ENCODE data around the gene XAB2. TPM values are rescaled to one million over a fixed set of nuclear protein-coding genes. Genes with fewer than 3 reads are reported as not detected.

The XAB2 gene
- total and polyA plus RNA-seq, 2 donors (not counting 3 experiments of a cell fraction or from before 2014, with no cell fraction given): 37.3 to 47.6 TPM

- intact Hi-C loops (cut with micrococcal nuclease) (no loop called here), dilution Hi-C loops (cut with MboI; ENCODE audit: extremely low pct_ligation_motif_present, low sequenced_read_pairs) (no loop called here)
- BruUV-seq (replicated peaks): no TSS peak
- H3K36me3 ChIP-seq (ENCODE audit: control insufficient read depth in 2 of 2, extremely low read depth in 1 of 2, insufficient read depth in 2 of 2, low read length in 2 of 2): no peaks in the 10 kb centered on the region
- no peak overlapping the region for H2AFZ ChIP-seq (ENCODE audit: low read depth, low read length)
- no peak overlapping the region for H3K27ac ChIP-seq (ENCODE audit: insufficient read depth, low read depth, low read length)
- TF ChIP-seq MAX (IDR thresholded peaks at IDR 0.05; ENCODE audit: insufficient read depth, insufficient read length) (no peak), GATA2 (IDR thresholded peaks at IDR 0.05; ENCODE audit: insufficient read depth, insufficient read length, low read depth, low read length) (no peak), POLR2AphosphoS5 (IDR thresholded peaks at IDR 0.05; ENCODE audit: insufficient read depth, low read depth, low read length) (no peak), MYC (IDR thresholded peaks at IDR 0.05; ENCODE audit: low read depth, low read length) (no peak), JUN (IDR thresholded peaks at IDR 0.05; ENCODE audit: borderline replicate concordance, insufficient read depth, insufficient read length, low read depth) (no peak), EZH2 (IDR thresholded peaks at IDR 0.05; ENCODE audit: borderline replicate concordance, low read depth, low read length, severe bottlenecking) (no peak), POLR2A (IDR thresholded peaks at IDR 0.05; ENCODE audit: low read depth, low read length) (no peak), CTCF (IDR thresholded peaks at IDR 0.05; ENCODE audit: extremely low read depth in 1 of 2, insufficient read depth in 1 of 2, low read depth in 1 of 2, low read length in 2 of 2) (no peak), FOS (IDR thresholded peaks at IDR 0.05; ENCODE audit: borderline replicate concordance, insufficient read depth, low read length) (no peak)
- ChIA-PET POLR2A (no interaction called here), CTCF (no interaction called here)
- no peaks in the 10 kb centered on the region for H4K20me1 ChIP-seq (replicated peaks; ENCODE audit: control insufficient read depth, extremely low read depth, insufficient read depth, low read length)
- no peak overlapping the region for H3K4me2 ChIP-seq (ENCODE audit: insufficient read depth, low read length)
- no peaks in the 10 kb centered on the region for H3K79me2 ChIP-seq (ENCODE audit: control insufficient read depth, insufficient read depth, low read length)
- no peak overlapping the region for H3K9ac ChIP-seq (replicated peaks; ENCODE audit: extremely low read depth, insufficient read depth, low read length)
- H3K9me3 ChIP-seq (replicated peaks; ENCODE audit: control insufficient read depth, insufficient read depth, low read length): no peaks in the 10 kb centered on the region
- no peak overlapping the region for H3K4me3 ChIP-seq (replicated peaks in 1 of 3; ENCODE audit: insufficient read depth in 1 of 3, low read depth in 1 of 3, low read length in 3 of 3)
- peaks cover 25% of the 10 kb centered on the region in 2 experiments for H3K27me3 ChIP-seq (ENCODE audit: control insufficient read depth in 2 of 2, insufficient read depth in 2 of 2, low read length in 2 of 2)
- DNase-seq (ENCODE audit: low read depth, low spot score) (no peak), FAIRE-seq (no peak)
- no peaks in the 10 kb centered on the region for H3K9me1 ChIP-seq (replicated peaks; ENCODE audit: control insufficient read depth, extremely low read depth, insufficient read depth, low read length)
- H3K4me1 ChIP-seq (ENCODE audit: control insufficient read depth, extremely low read depth, insufficient read depth, low read length): no peaks in the 10 kb centered on the region
These were observed 31.2 kb downstream of the XAB2 start for GRCh38 chr19:7598180-7598579.

Measured in endothelial cell of umbilical vein (primary cell).